GM23338 (cell line): ENCODE measurements around the gene ATG9B. TPM values are rescaled to one million over a fixed set of nuclear protein-coding genes. Genes with fewer than 3 reads are reported as not detected.
A peak's percentile ranks its signal among the peaks of the same experiment; 100 is the strongest.

Experiments
- ATAC-seq: fragments of 200-7000 bp; cut with Tn5 transposase; 3 replicates; pipeline ENCODE4 v1.9.1; 2020
- DNase-seq: peaks from one replicate; pipeline ENCODE4 v3.0.0-alpha.2; 2015; ENCODE audit warnings: low spot score
- H2AFZ ChIP-seq: fragments of 200-600 bp; sonication (generic); 2 replicates; pipeline ENCODE4 v1.8.0; 2016; ENCODE audit warnings: antibody characterized with exemption, mild to moderate bottlenecking, moderate library complexity
- H3F3A ChIP-seq: fragments of 200-600 bp; sonication (generic); replicated peaks from 2 replicates; pipeline ENCODE4 v1.8.0; 2017; ENCODE audit warnings: antibody characterized with exemption, mixed run types, low read depth
- H3K27ac ChIP-seq: fragments of 200-600 bp; sonication (generic); 2 replicates; pipeline ENCODE4 v1.6.1; 2016; ENCODE audit warnings: low read depth
- H3K27me3 ChIP-seq: fragments of 200-600 bp; sonication (generic); 2 replicates; pipeline ENCODE4 v1.8.0; 2016; ENCODE audit warnings: mild to moderate bottlenecking, mixed run types, moderate library complexity; ENCODE audit not compliant: insufficient read depth
- H3K36me3 ChIP-seq: fragments of 200-600 bp; sonication (generic); 2 replicates; pipeline ENCODE4 v1.8.0; 2016; ENCODE audit warnings: mild to moderate bottlenecking; ENCODE audit not compliant: insufficient read depth
- H3K4me1 ChIP-seq: fragments of 200-600 bp; sonication (generic); 2 replicates; pipeline ENCODE4 v1.8.0; 2016; ENCODE audit warnings: mild to moderate bottlenecking, moderate library complexity; ENCODE audit not compliant: insufficient read depth
- H3K4me2 ChIP-seq: fragments of 200-600 bp; sonication (generic); 2 replicates; pipeline ENCODE4 v1.7.1; 2017; ENCODE audit warnings: mixed run types
- H3K4me3 ChIP-seq: fragments of 200-600 bp; sonication (generic); 2 replicates; pipeline ENCODE4 v1.6.1; 2016; ENCODE audit warnings: mixed run types
- H3K79me2 ChIP-seq: fragments of 200-600 bp; sonication (generic); replicated peaks from 2 replicates; pipeline ENCODE4 v1.8.0; 2017; ENCODE audit warnings: mild to moderate bottlenecking; ENCODE audit not compliant: insufficient read depth
- H3K9me2 ChIP-seq: fragments of 200-600 bp; sonication (generic); 2 replicates; pipeline ENCODE4 v1.8.0; 2017; ENCODE audit not compliant: insufficient read depth
- H4K20me1 ChIP-seq: fragments of 200-600 bp; sonication (generic); replicated peaks from 2 replicates; pipeline ENCODE4 v1.8.0; 2017; ENCODE audit warnings: mild to moderate bottlenecking; ENCODE audit not compliant: insufficient read depth
- H3K27ac Mint-ChIP-seq: 2 replicates; pipeline ENCODE4 v1.8.0; 2020; ENCODE audit warnings: inconsistent platforms, mild to moderate bottlenecking, moderate library complexity, mixed read lengths
- H3K27me3 Mint-ChIP-seq: 3 replicates; pipeline ENCODE4 v1.8.0; 2022; ENCODE audit warnings: low read depth, mild to moderate bottlenecking, moderate library complexity, mixed read lengths, inconsistent platforms; ENCODE audit not compliant: insufficient read depth, poor library complexity
- H3K36me3 Mint-ChIP-seq: 3 replicates; pipeline ENCODE4 v1.8.0; 2021; ENCODE audit warnings: low read depth, mild to moderate bottlenecking, inconsistent platforms, moderate library complexity, mixed read lengths
- H3K4me1 Mint-ChIP-seq: 3 replicates; pipeline ENCODE4 v1.8.0; 2020; ENCODE audit warnings: mild to moderate bottlenecking, inconsistent platforms, mixed read lengths
- H3K4me3 Mint-ChIP-seq: 3 replicates; pipeline ENCODE4 v1.8.0; 2021; ENCODE audit warnings: moderate library complexity, mild to moderate bottlenecking, inconsistent platforms, mixed read lengths
- H3K9me3 Mint-ChIP-seq: 3 replicates; pipeline ENCODE4 v1.8.0; 2020; ENCODE audit warnings: moderate library complexity, mild to moderate bottlenecking, inconsistent platforms, mixed read lengths
- CREB1 ChIP-seq: fragments of 250-450 bp; sonication (Bioruptor Pico); IDR thresholded peaks from 2 replicates; pipeline ENCODE4 v1.5.0; 2020; ENCODE audit warnings: low read depth, mild to moderate bottlenecking, moderate library complexity
- EZH2 ChIP-seq: fragments of 200-600 bp; sonication (generic); IDR thresholded peaks from one replicate; pipeline ENCODE4 v1.8.0; 2017; ENCODE audit warnings: antibody characterized with exemption, mild to moderate bottlenecking, low read depth; ENCODE audit not compliant: unreplicated experiment
- JUNB ChIP-seq: IDR thresholded peaks from one replicate; pipeline ENCODE4 v1.6.1; 2016; ENCODE audit warnings: antibody characterized with exemption; ENCODE audit not compliant: unreplicated experiment
- NANOG ChIP-seq: IDR thresholded peaks from 2 replicates; pipeline ENCODE4 v1.6.1; 2016; ENCODE audit warnings: antibody characterized with exemption, borderline replicate concordance
- POLR2AphosphoS5 ChIP-seq: IDR thresholded peaks from 2 replicates; pipeline ENCODE4 v1.6.1; 2016; ENCODE audit warnings: antibody characterized with exemption, low read depth
- ZNF114 ChIP-seq: fragments of 250-450 bp; sonication (Bioruptor Pico); IDR thresholded peaks from 2 replicates; pipeline ENCODE4 v1.5.0; 2020; ENCODE audit warnings: mild to moderate bottlenecking, moderate library complexity
- polyA plus RNA-seq: library from polyadenylated mRNA; unstranded; fragments of >200 nt; fragmentation: Nextera tagmentation; extraction: Ambion mirVana; gene quantifications from 2 replicates; pipeline ENCODE4 v1.2.1, GENCODE V29; 2016
- total RNA-seq: library from RNA; depleted of rRNA; stranded (reverse); fragments of >200 nt; shearing (Covaris generic); gene quantifications from 2 replicates; pipeline ENCODE4 v1.2.3, GENCODE V29; 2014
- TF ChIP-seq, protein P1 (sequence below): IDR thresholded peaks from 2 replicates; pipeline ENCODE4 v1.6.1; 2016; ENCODE audit warnings: antibody characterized with exemption
- TF ChIP-seq, protein P2 (sequence below), 2 experiments: fragments of 200-600 bp in 1 of 2; sonication (generic) in 1 of 2; conservative IDR thresholded peaks; 2 replicates each; pipeline versions ENCODE4 v1.5.1 to v1.6.1; 2016 to 2017; ENCODE audit warnings: antibody characterized with exemption in 2 of 2, low read depth in 2 of 2, mild to moderate bottlenecking in 2 of 2, moderate library complexity in 1 of 2
- TF ChIP-seq, protein P3 (sequence below): fragments of 250-450 bp; sonication (Bioruptor Pico); IDR thresholded peaks from 2 replicates; pipeline ENCODE4 v1.5.0; 2020; ENCODE audit warnings: mild to moderate bottlenecking, moderate library complexity

Gene ATG9B
- total and polyA plus RNA-seq, 2 experiments from 2014 or later, result 1.2 to 3.4 TPM

DNA sequence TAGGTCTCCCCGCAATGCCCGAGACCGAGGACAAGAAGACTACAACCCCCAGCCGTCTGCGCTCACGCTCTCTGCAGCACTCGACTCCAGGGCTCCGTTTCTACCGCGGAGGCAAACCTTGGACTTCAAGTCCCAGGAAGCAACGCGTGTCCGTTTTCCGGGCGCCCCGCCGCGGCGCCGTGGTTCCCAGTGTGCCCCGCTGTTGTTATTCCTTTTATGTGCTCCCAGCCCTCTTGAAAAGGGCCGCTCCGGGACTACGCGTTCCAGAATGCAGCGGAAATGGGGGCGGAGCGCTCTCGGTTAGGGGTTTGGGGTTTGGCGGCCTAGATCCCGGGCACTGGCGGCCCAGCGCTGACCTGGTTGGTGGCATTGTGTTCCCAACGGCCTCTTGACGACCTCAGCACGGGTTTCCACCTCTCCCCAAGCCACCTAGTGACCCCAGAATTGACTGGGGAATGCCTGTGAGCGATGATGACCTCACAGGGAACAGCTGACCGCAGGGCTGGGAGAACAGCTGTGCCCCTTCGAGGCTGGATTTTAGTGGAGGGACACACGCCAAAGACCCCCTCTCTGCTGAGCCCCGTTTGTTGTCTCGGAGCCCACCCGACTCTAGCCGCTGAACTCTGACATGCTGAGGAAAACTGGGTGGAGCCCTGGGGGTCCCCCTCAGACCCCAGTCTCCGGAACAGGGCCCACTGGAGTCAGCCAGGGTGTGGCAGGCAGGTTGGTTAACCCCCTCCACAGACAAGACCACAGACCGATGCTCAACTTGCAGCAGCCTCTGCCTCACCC, 33.9 kb upstream of the ATG9B start:
- peaks cover 42% of the 10 kb centered on the region for H3K4me1 Mint-ChIP-seq
- Histone ChIP-seq H3K79me2 (peaks cover 4% of the 10 kb centered on the region; the same call in 1 of the 2 replicates), H3K4me3 (peak overlapping the region; percentile 99), H3K4me2 (peak overlapping the region; percentile 95), H2AFZ (no peak overlapping the region), H3F3A (peaks cover 14% of the 10 kb centered on the region), H3K36me3 (no peaks in the 10 kb centered on the region), H3K4me1 (peaks cover 32% of the 10 kb centered on the region), H3K9me2 (no peaks in the 10 kb centered on the region), H3K27ac (no peak overlapping the region), H4K20me1 (no peaks in the 10 kb centered on the region; the same call in 1 of the 2 replicates), H3K27me3 (peaks cover 36% of the 10 kb centered on the region)
- peaks cover 43% of the 10 kb centered on the region for H3K27me3 Mint-ChIP-seq
- peak; percentile 70 for ATAC-seq
- no peaks in the 10 kb centered on the region for H3K9me3 Mint-ChIP-seq
- TF ChIP-seq EZH2 (no peak), JUNB (no peak), ZNF114 (CRISPR knock-in tag) (no peak), POLR2AphosphoS5 (peak; percentile 83), NANOG (peak; percentile 31; the same call in 1 of the 2 replicates), CREB1 (peak; percentile 49)
- TF ChIP-seq, protein P1, sequence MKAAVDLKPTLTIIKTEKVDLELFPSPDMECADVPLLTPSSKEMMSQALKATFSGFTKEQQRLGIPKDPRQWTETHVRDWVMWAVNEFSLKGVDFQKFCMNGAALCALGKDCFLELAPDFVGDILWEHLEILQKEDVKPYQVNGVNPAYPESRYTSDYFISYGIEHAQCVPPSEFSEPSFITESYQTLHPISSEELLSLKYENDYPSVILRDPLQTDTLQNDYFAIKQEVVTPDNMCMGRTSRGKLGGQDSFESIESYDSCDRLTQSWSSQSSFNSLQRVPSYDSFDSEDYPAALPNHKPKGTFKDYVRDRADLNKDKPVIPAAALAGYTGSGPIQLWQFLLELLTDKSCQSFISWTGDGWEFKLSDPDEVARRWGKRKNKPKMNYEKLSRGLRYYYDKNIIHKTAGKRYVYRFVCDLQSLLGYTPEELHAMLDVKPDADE, result peak; percentile 99
- H3K27ac Mint-ChIP-seq, result peak overlapping the region; percentile 74
- peak; percentile 100 for DNase-seq
- H3K4me3 Mint-ChIP-seq, result peak overlapping the region; percentile 86
- no peaks in the 10 kb centered on the region for H3K36me3 Mint-ChIP-seq

DNA sequence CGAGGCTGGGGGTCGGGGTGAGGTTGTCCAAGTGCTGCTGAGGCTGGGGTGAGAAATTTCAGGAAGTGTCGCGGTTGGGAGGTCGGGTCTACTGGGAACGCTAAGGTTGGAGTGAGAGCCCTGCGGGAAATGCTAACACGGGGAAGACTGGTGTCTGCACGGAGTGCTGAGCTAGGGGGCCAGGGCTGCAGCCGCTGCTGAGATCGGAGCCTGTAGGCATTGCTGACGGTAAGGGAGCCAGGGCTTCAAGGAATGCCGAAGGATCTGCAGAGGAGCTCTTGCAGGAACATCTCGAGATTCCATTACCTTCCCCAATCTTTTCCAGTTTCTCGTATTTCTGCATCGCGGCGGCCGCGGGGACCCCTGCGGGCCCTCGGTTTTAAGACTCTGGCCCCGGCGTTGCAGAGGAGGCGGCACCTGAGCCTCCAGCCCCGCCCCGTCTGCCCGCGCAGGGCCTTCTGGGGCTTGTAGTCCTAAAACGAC, 33.3 kb upstream of the ATG9B start, which contains the start of gene CDK5:
Gene CDK5, minus strand, starts transcription at position 392 of the 483 bp plus-strand sequence. Its CDS starts 49 bp downstream, at position 343.
- H3K79me2 ChIP-seq, result 0 out of 2 replicates have a peak, but pooled peaks cover 3% of the 10 kb centered on the region
- peaks cover 42% of the 10 kb centered on the region for H3K27me3 Mint-ChIP-seq

More for the DNA sequence above, 33.3 kb upstream of the ATG9B start, which contains the start of gene CDK5:
- peaks cover 45% of the 10 kb centered on the region for H3K4me1 Mint-ChIP-seq
- Histone ChIP-seq H3K4me1 (peaks cover 32% of the 10 kb centered on the region), H3K36me3 (no peaks in the 10 kb centered on the region), H3K4me2 (peak within 1 kb of the TSS; percentile 95), H3K27me3 (peaks cover 36% of the 10 kb centered on the region), H2AFZ (peak within 1 kb of the TSS; percentile 72), H3K27ac (no peak within 1 kb of the TSS), H4K20me1 (no peaks in the 10 kb centered on the region; the same call in 1 of the 2 replicates), H3K4me3 (peak within 1 kb of the TSS; percentile 99), H3K9me2 (no peaks in the 10 kb centered on the region), H3F3A (peaks cover 14% of the 10 kb centered on the region)
- TF ChIP-seq, protein P2, sequence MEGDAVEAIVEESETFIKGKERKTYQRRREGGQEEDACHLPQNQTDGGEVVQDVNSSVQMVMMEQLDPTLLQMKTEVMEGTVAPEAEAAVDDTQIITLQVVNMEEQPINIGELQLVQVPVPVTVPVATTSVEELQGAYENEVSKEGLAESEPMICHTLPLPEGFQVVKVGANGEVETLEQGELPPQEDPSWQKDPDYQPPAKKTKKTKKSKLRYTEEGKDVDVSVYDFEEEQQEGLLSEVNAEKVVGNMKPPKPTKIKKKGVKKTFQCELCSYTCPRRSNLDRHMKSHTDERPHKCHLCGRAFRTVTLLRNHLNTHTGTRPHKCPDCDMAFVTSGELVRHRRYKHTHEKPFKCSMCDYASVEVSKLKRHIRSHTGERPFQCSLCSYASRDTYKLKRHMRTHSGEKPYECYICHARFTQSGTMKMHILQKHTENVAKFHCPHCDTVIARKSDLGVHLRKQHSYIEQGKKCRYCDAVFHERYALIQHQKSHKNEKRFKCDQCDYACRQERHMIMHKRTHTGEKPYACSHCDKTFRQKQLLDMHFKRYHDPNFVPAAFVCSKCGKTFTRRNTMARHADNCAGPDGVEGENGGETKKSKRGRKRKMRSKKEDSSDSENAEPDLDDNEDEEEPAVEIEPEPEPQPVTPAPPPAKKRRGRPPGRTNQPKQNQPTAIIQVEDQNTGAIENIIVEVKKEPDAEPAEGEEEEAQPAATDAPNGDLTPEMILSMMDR (conservative IDR thresholded peaks at IDR 0.05; ENCODE audit: low read depth in 2 of 2), result no peak
- TF ChIP-seq, protein P3, sequence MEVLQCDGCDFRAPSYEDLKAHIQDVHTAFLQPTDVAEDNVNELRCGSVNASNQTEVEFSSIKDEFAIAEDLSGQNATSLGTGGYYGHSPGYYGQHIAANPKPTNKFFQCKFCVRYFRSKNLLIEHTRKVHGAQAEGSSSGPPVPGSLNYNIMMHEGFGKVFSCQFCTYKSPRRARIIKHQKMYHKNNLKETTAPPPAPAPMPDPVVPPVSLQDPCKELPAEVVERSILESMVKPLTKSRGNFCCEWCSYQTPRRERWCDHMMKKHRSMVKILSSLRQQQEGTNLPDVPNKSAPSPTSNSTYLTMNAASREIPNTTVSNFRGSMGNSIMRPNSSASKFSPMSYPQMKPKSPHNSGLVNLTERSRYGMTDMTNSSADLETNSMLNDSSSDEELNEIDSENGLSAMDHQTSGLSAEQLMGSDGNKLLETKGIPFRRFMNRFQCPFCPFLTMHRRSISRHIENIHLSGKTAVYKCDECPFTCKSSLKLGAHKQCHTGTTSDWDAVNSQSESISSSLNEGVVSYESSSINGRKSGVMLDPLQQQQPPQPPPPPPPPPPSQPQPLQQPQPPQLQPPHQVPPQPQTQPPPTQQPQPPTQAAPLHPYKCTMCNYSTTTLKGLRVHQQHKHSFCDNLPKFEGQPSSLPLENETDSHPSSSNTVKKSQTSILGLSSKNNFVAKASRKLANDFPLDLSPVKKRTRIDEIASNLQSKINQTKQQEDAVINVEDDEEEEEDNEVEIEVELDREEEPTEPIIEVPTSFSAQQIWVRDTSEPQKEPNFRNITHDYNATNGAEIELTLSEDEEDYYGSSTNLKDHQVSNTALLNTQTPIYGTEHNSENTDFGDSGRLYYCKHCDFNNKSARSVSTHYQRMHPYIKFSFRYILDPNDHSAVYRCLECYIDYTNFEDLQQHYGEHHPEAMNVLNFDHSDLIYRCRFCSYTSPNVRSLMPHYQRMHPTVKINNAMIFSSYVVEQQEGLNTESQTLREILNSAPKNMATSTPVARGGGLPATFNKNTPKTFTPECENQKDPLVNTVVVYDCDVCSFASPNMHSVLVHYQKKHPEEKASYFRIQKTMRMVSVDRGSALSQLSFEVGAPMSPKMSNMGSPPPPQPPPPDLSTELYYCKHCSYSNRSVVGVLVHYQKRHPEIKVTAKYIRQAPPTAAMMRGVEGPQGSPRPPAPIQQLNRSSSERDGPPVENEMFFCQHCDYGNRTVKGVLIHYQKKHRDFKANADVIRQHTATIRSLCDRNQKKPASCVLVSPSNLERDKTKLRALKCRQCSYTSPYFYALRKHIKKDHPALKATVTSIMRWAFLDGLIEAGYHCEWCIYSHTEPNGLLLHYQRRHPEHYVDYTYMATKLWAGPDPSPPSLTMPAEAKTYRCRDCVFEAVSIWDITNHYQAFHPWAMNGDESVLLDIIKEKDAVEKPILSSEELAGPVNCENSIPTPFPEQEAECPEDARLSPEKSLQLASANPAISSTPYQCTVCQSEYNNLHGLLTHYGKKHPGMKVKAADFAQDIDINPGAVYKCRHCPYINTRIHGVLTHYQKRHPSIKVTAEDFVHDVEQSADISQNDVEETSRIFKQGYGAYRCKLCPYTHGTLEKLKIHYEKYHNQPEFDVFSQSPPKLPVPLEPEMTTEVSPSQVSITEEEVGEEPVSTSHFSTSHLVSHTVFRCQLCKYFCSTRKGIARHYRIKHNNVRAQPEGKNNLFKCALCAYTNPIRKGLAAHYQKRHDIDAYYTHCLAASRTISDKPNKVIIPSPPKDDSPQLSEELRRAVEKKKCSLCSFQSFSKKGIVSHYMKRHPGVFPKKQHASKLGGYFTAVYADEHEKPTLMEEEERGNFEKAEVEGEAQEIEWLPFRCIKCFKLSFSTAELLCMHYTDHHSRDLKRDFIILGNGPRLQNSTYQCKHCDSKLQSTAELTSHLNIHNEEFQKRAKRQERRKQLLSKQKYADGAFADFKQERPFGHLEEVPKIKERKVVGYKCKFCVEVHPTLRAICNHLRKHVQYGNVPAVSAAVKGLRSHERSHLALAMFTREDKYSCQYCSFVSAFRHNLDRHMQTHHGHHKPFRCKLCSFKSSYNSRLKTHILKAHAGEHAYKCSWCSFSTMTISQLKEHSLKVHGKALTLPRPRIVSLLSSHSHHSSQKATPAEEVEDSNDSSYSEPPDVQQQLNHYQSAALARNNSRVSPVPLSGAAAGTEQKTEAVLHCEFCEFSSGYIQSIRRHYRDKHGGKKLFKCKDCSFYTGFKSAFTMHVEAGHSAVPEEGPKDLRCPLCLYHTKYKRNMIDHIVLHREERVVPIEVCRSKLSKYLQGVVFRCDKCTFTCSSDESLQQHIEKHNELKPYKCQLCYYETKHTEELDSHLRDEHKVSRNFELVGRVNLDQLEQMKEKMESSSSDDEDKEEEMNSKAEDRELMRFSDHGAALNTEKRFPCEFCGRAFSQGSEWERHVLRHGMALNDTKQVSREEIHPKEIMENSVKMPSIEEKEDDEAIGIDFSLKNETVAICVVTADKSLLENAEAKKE (CRISPR knock-in tag), result no peak
- peak within 1 kb of the TSS; percentile 74 for H3K27ac Mint-ChIP-seq
- peak within 1 kb of the TSS; percentile 86 for H3K4me3 Mint-ChIP-seq
- H3K9me3 Mint-ChIP-seq, result no peaks in the 10 kb centered on the region
- ATAC-seq (peak; percentile 13), DNase-seq (no peak)
- no peaks in the 10 kb centered on the region for H3K36me3 Mint-ChIP-seq
